ENCODE measurements around the gene TYK2.

- TF ChIP-seq, protein P1, sequence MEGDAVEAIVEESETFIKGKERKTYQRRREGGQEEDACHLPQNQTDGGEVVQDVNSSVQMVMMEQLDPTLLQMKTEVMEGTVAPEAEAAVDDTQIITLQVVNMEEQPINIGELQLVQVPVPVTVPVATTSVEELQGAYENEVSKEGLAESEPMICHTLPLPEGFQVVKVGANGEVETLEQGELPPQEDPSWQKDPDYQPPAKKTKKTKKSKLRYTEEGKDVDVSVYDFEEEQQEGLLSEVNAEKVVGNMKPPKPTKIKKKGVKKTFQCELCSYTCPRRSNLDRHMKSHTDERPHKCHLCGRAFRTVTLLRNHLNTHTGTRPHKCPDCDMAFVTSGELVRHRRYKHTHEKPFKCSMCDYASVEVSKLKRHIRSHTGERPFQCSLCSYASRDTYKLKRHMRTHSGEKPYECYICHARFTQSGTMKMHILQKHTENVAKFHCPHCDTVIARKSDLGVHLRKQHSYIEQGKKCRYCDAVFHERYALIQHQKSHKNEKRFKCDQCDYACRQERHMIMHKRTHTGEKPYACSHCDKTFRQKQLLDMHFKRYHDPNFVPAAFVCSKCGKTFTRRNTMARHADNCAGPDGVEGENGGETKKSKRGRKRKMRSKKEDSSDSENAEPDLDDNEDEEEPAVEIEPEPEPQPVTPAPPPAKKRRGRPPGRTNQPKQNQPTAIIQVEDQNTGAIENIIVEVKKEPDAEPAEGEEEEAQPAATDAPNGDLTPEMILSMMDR (IDR thresholded peaks at IDR 0.05; ENCODE audit: low read depth, low read length), result no peak
- TF ChIP-seq EZH2phosphoT487 (IDR thresholded peaks at IDR 0.05; ENCODE audit: low read depth), result no peak
Observed at GRCh38 chr19:10353793-10354391, 26.5 kb downstream of the TYK2 start.
